ENCODE data around the gene PLXNC1.

DNA sequence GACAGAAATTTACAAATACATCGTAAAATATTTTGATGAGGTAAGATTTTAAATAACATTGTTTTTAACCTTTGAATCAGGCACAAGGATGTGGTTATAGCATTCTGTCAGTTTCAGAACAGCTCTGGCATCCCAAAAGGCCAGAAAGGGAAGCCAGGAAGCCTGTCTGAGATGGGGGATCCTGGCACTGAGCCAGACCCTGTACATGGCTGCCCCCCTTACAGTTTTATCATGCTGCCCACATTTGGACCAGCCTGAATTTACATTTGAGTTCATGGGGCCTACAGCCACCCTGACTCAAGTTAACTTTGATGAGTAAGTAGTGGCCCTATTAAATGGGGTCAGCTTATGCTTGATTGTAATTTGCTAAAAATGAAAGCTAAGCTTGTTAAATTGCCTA lies 155.6 kb downstream of the PLXNC1 start:
- TF ChIP-seq POLR2A (IDR thresholded peaks at IDR 0.05): no peak
- TF ChIP-seq, protein P1, sequence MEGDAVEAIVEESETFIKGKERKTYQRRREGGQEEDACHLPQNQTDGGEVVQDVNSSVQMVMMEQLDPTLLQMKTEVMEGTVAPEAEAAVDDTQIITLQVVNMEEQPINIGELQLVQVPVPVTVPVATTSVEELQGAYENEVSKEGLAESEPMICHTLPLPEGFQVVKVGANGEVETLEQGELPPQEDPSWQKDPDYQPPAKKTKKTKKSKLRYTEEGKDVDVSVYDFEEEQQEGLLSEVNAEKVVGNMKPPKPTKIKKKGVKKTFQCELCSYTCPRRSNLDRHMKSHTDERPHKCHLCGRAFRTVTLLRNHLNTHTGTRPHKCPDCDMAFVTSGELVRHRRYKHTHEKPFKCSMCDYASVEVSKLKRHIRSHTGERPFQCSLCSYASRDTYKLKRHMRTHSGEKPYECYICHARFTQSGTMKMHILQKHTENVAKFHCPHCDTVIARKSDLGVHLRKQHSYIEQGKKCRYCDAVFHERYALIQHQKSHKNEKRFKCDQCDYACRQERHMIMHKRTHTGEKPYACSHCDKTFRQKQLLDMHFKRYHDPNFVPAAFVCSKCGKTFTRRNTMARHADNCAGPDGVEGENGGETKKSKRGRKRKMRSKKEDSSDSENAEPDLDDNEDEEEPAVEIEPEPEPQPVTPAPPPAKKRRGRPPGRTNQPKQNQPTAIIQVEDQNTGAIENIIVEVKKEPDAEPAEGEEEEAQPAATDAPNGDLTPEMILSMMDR (IDR thresholded peaks at IDR 0.05): no peak
